Esophagus squamous epithelium (tissue), 5 donors: Measurements from ENCODE around the gene GSG1L. TPM values are rescaled to one million over a fixed set of nuclear protein-coding genes. Genes with fewer than 3 reads are reported as not detected.

ENCODE experiments used
- DNase-seq: peaks from one replicate; lab custom pipeline; 2025; lab: John Stamatoyannopoulos, UW
- H3K27ac ChIP-seq, 4 donors: fragments of 200-600 bp; sonication (generic); one replicate each; pipeline ENCODE4 v1.5.1; 2016 to 2019; ENCODE audit warnings: mild to moderate bottlenecking in 1 of 4
- H3K27me3 ChIP-seq, 4 donors: fragments of 200-600 bp; sonication (generic); 1 replicate in 3 of 4; 2 replicates in 1 of 4; pipeline versions ENCODE4 v1.5.1 to v1.6.0; 2017 to 2021; ENCODE audit warnings: antibody characterized with exemption in 1 of 4
- H3K36me3 ChIP-seq, 3 donors: fragments of 200-600 bp; sonication (generic); one replicate each; pipeline ENCODE4 v1.5.1; 2016 to 2019
- H3K4me1 ChIP-seq, 3 donors: fragments of 200-600 bp; sonication (generic); one replicate each; pipeline ENCODE4 v1.5.1; 2017 to 2019
- H3K4me3 ChIP-seq, 4 donors: fragments of 200-600 bp; sonication (generic); 1 replicate in 3 of 4; 2 replicates in 1 of 4; pipeline ENCODE4 v1.5.1; 2016 to 2019; ENCODE audit warnings: mild to moderate bottlenecking in 2 of 4, moderate library complexity in 1 of 4
- H3K9me3 ChIP-seq, 3 donors: fragments of 200-600 bp; sonication (generic); one replicate each; pipeline ENCODE4 v1.5.1; 2016 to 2019
- POLR2A ChIP-seq, 4 donors: fragments of 450-650 bp; IDR thresholded peaks; one replicate each; pipeline ENCODE4 v1.6.1; 2017; ENCODE audit warnings: antibody characterized with exemption in 4 of 4, mild to moderate bottlenecking in 4 of 4, moderate library complexity in 3 of 4
- WGBS, 2 donors: methylation state at CpG; one replicate each; pipeline ENCODE4 v1.1.5; 2018; 5-methylcytosine and 5-hydroxymethylcytosine counted together
- intact Hi-C: fragments of 100-400 bp; cut with DNase I; formaldehyde crosslinking; loops from one replicate; pipeline ENCODE4 v1.15.0; 2022
- total RNA-seq, 4 donors: library from RNA; depleted of rRNA; stranded (reverse); fragments of >200 nt; gene quantifications; one replicate each; pipeline ENCODE4 v1.1.0, GENCODE V29; 2016
- TF ChIP-seq, protein P1 (sequence below), 6 experiments: fragments of 450-650 bp in 4 of 6; fragments of 200-600 bp in 2 of 6; sonication (generic) in 2 of 6; IDR thresholded peaks; one replicate each; pipeline ENCODE4 v1.5.1; 2016 to 2019; ENCODE audit warnings: antibody characterized with exemption in 6 of 6, mild to moderate bottlenecking in 4 of 6, moderate library complexity in 4 of 6
- donor health status: DM: yes; HTN: yes; CAD: no.

GSG1L gene
- total RNA-seq, 4 donors from 2014 or later = under 0.01 to 0.21 TPM; not detected in 2

DNA sequence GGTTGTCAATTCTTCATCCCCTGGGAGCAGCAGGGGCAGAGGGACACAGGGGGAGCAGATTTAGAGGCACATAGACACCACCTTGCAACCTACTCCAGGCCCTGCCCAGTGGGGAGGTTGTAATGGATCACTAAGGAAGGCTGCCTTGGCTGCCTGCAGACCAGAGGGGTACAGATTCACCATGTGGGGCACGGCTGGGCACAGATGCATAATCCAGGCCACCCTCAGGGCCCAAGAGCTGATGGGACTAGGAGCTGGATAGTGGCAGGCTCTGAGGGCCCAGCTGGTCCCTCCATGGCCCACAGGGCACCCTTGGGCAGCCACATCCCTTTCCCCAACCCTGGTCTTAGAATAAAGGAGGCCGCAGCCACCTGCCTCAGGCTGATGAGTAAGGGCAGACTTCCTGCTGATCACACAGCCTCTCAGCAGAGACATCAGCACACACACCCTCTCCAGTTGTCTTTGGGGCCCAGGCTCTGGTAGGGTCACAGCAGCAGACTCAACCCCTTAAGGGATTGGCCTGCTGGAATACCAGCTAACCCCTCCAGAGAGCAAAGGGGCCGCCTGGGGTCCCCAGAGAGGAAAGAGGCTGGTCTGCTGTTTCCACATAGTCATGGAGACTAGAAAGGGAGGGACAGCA is 224.9 kb downstream of the GSG1L start:
- no peak for DNase-seq
- H3K36me3 ChIP-seq = no peaks in the 10 kb centered on the region
- no peak for TF ChIP-seq POLR2A (IDR thresholded peaks at IDR 0.05)
- TF ChIP-seq, protein P1, sequence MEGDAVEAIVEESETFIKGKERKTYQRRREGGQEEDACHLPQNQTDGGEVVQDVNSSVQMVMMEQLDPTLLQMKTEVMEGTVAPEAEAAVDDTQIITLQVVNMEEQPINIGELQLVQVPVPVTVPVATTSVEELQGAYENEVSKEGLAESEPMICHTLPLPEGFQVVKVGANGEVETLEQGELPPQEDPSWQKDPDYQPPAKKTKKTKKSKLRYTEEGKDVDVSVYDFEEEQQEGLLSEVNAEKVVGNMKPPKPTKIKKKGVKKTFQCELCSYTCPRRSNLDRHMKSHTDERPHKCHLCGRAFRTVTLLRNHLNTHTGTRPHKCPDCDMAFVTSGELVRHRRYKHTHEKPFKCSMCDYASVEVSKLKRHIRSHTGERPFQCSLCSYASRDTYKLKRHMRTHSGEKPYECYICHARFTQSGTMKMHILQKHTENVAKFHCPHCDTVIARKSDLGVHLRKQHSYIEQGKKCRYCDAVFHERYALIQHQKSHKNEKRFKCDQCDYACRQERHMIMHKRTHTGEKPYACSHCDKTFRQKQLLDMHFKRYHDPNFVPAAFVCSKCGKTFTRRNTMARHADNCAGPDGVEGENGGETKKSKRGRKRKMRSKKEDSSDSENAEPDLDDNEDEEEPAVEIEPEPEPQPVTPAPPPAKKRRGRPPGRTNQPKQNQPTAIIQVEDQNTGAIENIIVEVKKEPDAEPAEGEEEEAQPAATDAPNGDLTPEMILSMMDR (IDR thresholded peaks at IDR 0.05) = no peak
- H3K27me3 ChIP-seq = peaks cover 0 to 49% (median 0%) of the 10 kb centered on the region in 4 donors
- H3K9me3 ChIP-seq = no peaks in the 10 kb centered on the region
- intact Hi-C loops = no loop called here
- no peak overlapping the region for H3K27ac ChIP-seq
- no peak overlapping the region for H3K4me3 ChIP-seq
- H3K4me1 ChIP-seq = no peaks in the 10 kb centered on the region
- 61% methylated on average over 2 of the region's 3 CpGs; no CpG with 5 or more reads in 1 of the 2 donors for WGBS, 2 donors

- Histone ChIP-seq H3K27me3 (peaks cover 0 to under 1% (median 0%) of the 10 kb centered on the region in 4 donors), H3K9me3 (peaks cover 0 to 11% (median 0%) of the 10 kb centered on the region in 3 donors), H3K4me3 (no peak overlapping the region), H3K36me3 (no peaks in the 10 kb centered on the region), H3K4me1 (no peaks in the 10 kb centered on the region), H3K27ac (no peak overlapping the region)
- TF ChIP-seq, protein P1 (IDR thresholded peaks at IDR 0.05) = no peak
- TF ChIP-seq POLR2A (IDR thresholded peaks at IDR 0.05) = no peak
- intact Hi-C loops = no loop called here
- DNase-seq = no peak
- WGBS, 2 donors = 83 to 90% methylated on average over 2 of the region's 2 CpGs
These were observed 233.5 kb downstream of the GSG1L start for GRCh38 chr16:27829975-27830374.

DNA sequence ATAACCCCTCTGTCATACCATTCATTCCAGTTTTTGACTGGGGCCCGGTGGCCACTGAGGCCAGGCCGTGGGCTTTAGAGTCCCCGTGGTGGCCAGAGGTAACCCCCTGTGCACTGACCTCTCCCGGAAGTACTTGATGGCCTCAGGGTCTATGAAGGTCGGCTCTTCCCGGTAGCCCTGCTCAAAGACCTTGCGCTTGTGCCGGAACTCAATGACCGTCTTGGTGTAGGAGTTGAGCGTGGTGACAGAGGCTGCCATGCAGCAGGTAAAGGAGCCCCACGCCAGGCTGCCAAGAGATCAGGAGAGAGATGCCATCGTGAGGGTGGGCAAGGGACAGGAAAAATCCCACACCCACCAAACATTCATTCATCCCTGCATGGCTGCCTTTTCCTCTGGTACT is 234.8 kb downstream of the GSG1L start:
- H3K4me1 ChIP-seq = no peaks in the 10 kb centered on the region
- H3K4me3 ChIP-seq = no peak overlapping the region
- TF ChIP-seq POLR2A (IDR thresholded peaks at IDR 0.05) = no peak
- peaks cover 0 to 11% (median 0%) of the 10 kb centered on the region in 3 donors for H3K9me3 ChIP-seq
- H3K27ac ChIP-seq = no peak overlapping the region
- peaks cover 0 to 8% (median 0%) of the 10 kb centered on the region in 4 donors for H3K27me3 ChIP-seq
- intact Hi-C loops = no loop called here
- no peaks in the 10 kb centered on the region for H3K36me3 ChIP-seq
- 65 to 96% methylated on average over 2 to 12 of the region's 12 CpGs for WGBS, 2 donors
- no peak for DNase-seq

GRCh38 chr16:27827765-27828164 is 235.7 kb downstream of the GSG1L start:
- no peak for DNase-seq
- TF ChIP-seq POLR2A (IDR thresholded peaks at IDR 0.05) = no peak
- TF ChIP-seq, protein P1 (IDR thresholded peaks at IDR 0.05) = no peak
- H3K27ac ChIP-seq = no peak overlapping the region
- peaks cover 0 to 11% (median 0%) of the 10 kb centered on the region in 3 donors for H3K9me3 ChIP-seq
- peaks cover 0 to 17% (median 0%) of the 10 kb centered on the region in 4 donors for H3K27me3 ChIP-seq
- H3K36me3 ChIP-seq = no peaks in the 10 kb centered on the region
- H3K4me3 ChIP-seq = no peak overlapping the region
- no peaks in the 10 kb centered on the region for H3K4me1 ChIP-seq
- WGBS, 2 donors = 67 to 71% methylated on average over 3 of the region's 3 CpGs
- intact Hi-C loops = no loop called here

GRCh38 chr16:27826893-27827289 is 236.6 kb downstream of the GSG1L start:
- Histone ChIP-seq H3K27ac (no peak overlapping the region), H3K27me3 (peaks cover 0 to 18% (median 0%) of the 10 kb centered on the region in 4 donors), H3K4me1 (no peaks in the 10 kb centered on the region), H3K4me3 (no peak overlapping the region), H3K9me3 (peaks cover 0 to 11% (median 0%) of the 10 kb centered on the region in 3 donors), H3K36me3 (no peaks in the 10 kb centered on the region)
- DNase-seq = no peak
- intact Hi-C loops = no loop called here
- WGBS, 2 donors = 60 to 70% methylated on average over 1 of the region's 2 CpGs
- no peak for TF ChIP-seq POLR2A (IDR thresholded peaks at IDR 0.05)
- TF ChIP-seq, protein P1 (IDR thresholded peaks at IDR 0.05) = no peak
